Neural cell (in vitro differentiated cells): ENCODE data around the gene KDM1B. TPM values are rescaled to one million over a fixed set of nuclear protein-coding genes. Genes with fewer than 3 reads are reported as not detected.

Experiments
- H2AFZ ChIP-seq: fragments of 200-600, 300-800 bp; sonication (generic), shearing (Covaris generic); 2 replicates; pipeline ENCODE4 v1.6.0; 2014; ENCODE audit warnings: low read depth, mild to moderate bottlenecking, antibody characterized with exemption, low read length, moderate library complexity
- H3F3A ChIP-seq: fragments of 200-600 bp; shearing (Covaris generic); 2 replicates; pipeline ENCODE4 v1.6.1; 2016; ENCODE audit warnings: mild to moderate bottlenecking, moderate library complexity, mixed read lengths, antibody characterized with exemption, low read length; ENCODE audit not compliant: insufficient read depth, poor library complexity, severe bottlenecking
- H3K27ac ChIP-seq: fragments of 200-600, 300-800 bp; sonication (generic), shearing (Covaris generic); 2 replicates; pipeline ENCODE4 v1.5.1; 2014; ENCODE audit warnings: mild to moderate bottlenecking, low read length, moderate library complexity
- H3K27me3 ChIP-seq: fragments of 300-800, 200-600 bp; sonication (generic), shearing (Covaris generic); 2 replicates; pipeline ENCODE4 v1.6.0; 2014; ENCODE audit warnings: mild to moderate bottlenecking, low read depth, low read length, moderate library complexity; ENCODE audit not compliant: insufficient read depth
- H3K36me3 ChIP-seq: fragments of 300-800, 200-600 bp; sonication (generic), shearing (Covaris generic); 2 replicates; pipeline ENCODE4 v1.5.1; 2014; ENCODE audit warnings: mild to moderate bottlenecking, antibody characterized with exemption, low read length, moderate library complexity; ENCODE audit not compliant: insufficient read depth
- H3K4me2 ChIP-seq: fragments of 300-800, 200-600 bp; sonication (generic), shearing (Covaris generic); 2 replicates; pipeline ENCODE4 v1.6.0; 2014; ENCODE audit warnings: mild to moderate bottlenecking, low read length
- H3K4me3 ChIP-seq: fragments of 300-800, 200-600 bp; sonication (generic), shearing (Covaris generic); 2 replicates; pipeline ENCODE4 v1.5.1; 2014; ENCODE audit warnings: mild to moderate bottlenecking, low read length, moderate library complexity
- H3K79me2 ChIP-seq: fragments of 200-600 bp; shearing (Covaris generic); replicated peaks from 2 replicates; pipeline ENCODE4 v1.6.0; 2014; ENCODE audit warnings: mild to moderate bottlenecking, low read length, moderate library complexity; ENCODE audit not compliant: insufficient read depth
- H3K9ac ChIP-seq: fragments of 300-800, 200-600 bp; sonication (generic), shearing (Covaris generic); 2 replicates; pipeline ENCODE4 v1.6.1; 2016; ENCODE audit warnings: mild to moderate bottlenecking, low read length, mixed read lengths
- H3K9me2 ChIP-seq: fragments of 200-600 bp; shearing (Covaris generic); 2 replicates; pipeline ENCODE4 v1.6.1; 2016; ENCODE audit warnings: mild to moderate bottlenecking, low read length, mixed read lengths; ENCODE audit not compliant: insufficient read depth
- H3K9me3 ChIP-seq: fragments of 200-600, 300-800 bp; sonication (generic), shearing (Covaris generic); 2 replicates; pipeline ENCODE4 v1.6.1; 2016; ENCODE audit warnings: mild to moderate bottlenecking, mixed run types, low read length, moderate library complexity, mixed read lengths
- H4K20me1 ChIP-seq: fragments of 200-600 bp; shearing (Covaris generic); 2 replicates; pipeline ENCODE4 v1.6.1; 2016; ENCODE audit warnings: mild to moderate bottlenecking, mixed run types; ENCODE audit not compliant: insufficient read depth
- CTCF ChIP-seq: fragments of 450-650 bp; IDR thresholded peaks from 2 replicates; pipeline ENCODE4 v1.5.1; 2014; ENCODE audit warnings: antibody characterized with exemption, mild to moderate bottlenecking, moderate library complexity; ENCODE audit not compliant: poor library complexity, severe bottlenecking
- EP300 ChIP-seq: fragments of 450-650 bp; conservative IDR thresholded peaks from 2 replicates; pipeline ENCODE4 v1.6.1; 2014; ENCODE audit warnings: antibody characterized with exemption, mild to moderate bottlenecking, moderate library complexity; ENCODE audit not compliant: poor library complexity, severe bottlenecking
- EZH2 ChIP-seq: fragments of 200-600, 300-800 bp; shearing (Covaris generic), sonication (generic); IDR thresholded peaks from 2 replicates; pipeline ENCODE4 v1.6.1; 2014; ENCODE audit warnings: antibody characterized with exemption, low read length, borderline replicate concordance, mild to moderate bottlenecking; ENCODE audit not compliant: insufficient read depth, poor library complexity, severe bottlenecking
- MXI1 ChIP-seq: fragments of 450-650 bp; conservative IDR thresholded peaks from 2 replicates; pipeline ENCODE4 v1.6.1; 2014; ENCODE audit warnings: antibody characterized with exemption, mild to moderate bottlenecking; ENCODE audit not compliant: poor library complexity, severe bottlenecking
- POLR2AphosphoS5 ChIP-seq: IDR thresholded peaks from 2 replicates; pipeline ENCODE4 v1.6.1; 2012
- RAD21 ChIP-seq: fragments of 450-650 bp; conservative IDR thresholded peaks from 2 replicates; pipeline ENCODE4 v1.6.1; 2014; ENCODE audit warnings: antibody characterized with exemption, mild to moderate bottlenecking, moderate library complexity
- REST ChIP-seq: IDR thresholded peaks from 2 replicates; pipeline ENCODE4 v1.6.1; 2012; ENCODE audit warnings: borderline replicate concordance
- SMC3 ChIP-seq: fragments of 450-650 bp; conservative IDR thresholded peaks from 2 replicates; pipeline ENCODE4 v1.6.1; 2014; ENCODE audit warnings: antibody characterized with exemption, mild to moderate bottlenecking, moderate library complexity; ENCODE audit not compliant: poor library complexity
- TAF1 ChIP-seq: IDR thresholded peaks from 2 replicates; pipeline ENCODE4 v1.6.1; 2012; ENCODE audit warnings: low read depth
- polyA plus RNA-seq: library from polyadenylated mRNA; depleted of rRNA; stranded (reverse); fragments of >200 nt; gene quantifications from 2 replicates; pipeline ENCODE4 v1.2.3, GENCODE V29; 2014

KDM1B gene
- polyA plus RNA-seq, 1 donor from 2014 or later, result 24.5 TPM

GRCh38 chr6:18260448-18261106 is 105.4 kb downstream of the KDM1B start:
- H3K9ac ChIP-seq, result no peak overlapping the region
- no peak for TF ChIP-seq EP300
- no peak for TF ChIP-seq POLR2AphosphoS5
- TF ChIP-seq EZH2, result no peak
- TF ChIP-seq TAF1, result no peak
- TF ChIP-seq RAD21, result no peak
- no peak for TF ChIP-seq SMC3
- no peak for TF ChIP-seq REST
- TF ChIP-seq CTCF, result no peak
- no peak for TF ChIP-seq MXI1
- no peaks in the 10 kb centered on the region for H4K20me1 ChIP-seq
- peaks cover 78% of the 10 kb centered on the region for H3K79me2 ChIP-seq
- H3F3A ChIP-seq, result peaks cover 6% of the 10 kb centered on the region
- H3K9me2 ChIP-seq, result no peaks in the 10 kb centered on the region
- peaks cover 8% of the 10 kb centered on the region for H3K36me3 ChIP-seq
- no peaks in the 10 kb centered on the region for H3K9me3 ChIP-seq
- no peak overlapping the region for H2AFZ ChIP-seq
- no peaks in the 10 kb centered on the region for H3K27me3 ChIP-seq
- no peak overlapping the region for H3K4me3 ChIP-seq
- no peak overlapping the region for H3K27ac ChIP-seq
- H3K4me2 ChIP-seq, result no peak overlapping the region

GRCh38 chr6:18261877-18262276 is 106.7 kb downstream of the KDM1B start:
- TF ChIP-seq MXI1, result no peak
- TF ChIP-seq EP300, result no peak
- no peak for TF ChIP-seq SMC3
- TF ChIP-seq CTCF, result no peak
- TF ChIP-seq POLR2AphosphoS5, result no peak
- TF ChIP-seq RAD21, result no peak
- TF ChIP-seq REST, result no peak
- no peak for TF ChIP-seq EZH2
- no peak for TF ChIP-seq TAF1
- H3K4me3 ChIP-seq, result peak overlapping the region; percentile 97

More at GRCh38 chr6:18261877-18262276, 106.7 kb downstream of the KDM1B start:
- H3K36me3 ChIP-seq, result peaks cover 8% of the 10 kb centered on the region
- H3K9ac ChIP-seq, result no peak overlapping the region
- H2AFZ ChIP-seq, result no peak overlapping the region
- no peak overlapping the region for H3K27ac ChIP-seq
- H3F3A ChIP-seq, result peaks cover 6% of the 10 kb centered on the region
- H3K79me2 ChIP-seq, result peaks cover 69% of the 10 kb centered on the region
- H3K4me2 ChIP-seq, result no peak overlapping the region
- H3K27me3 ChIP-seq, result no peaks in the 10 kb centered on the region
- no peaks in the 10 kb centered on the region for H4K20me1 ChIP-seq
- H3K9me3 ChIP-seq, result no peaks in the 10 kb centered on the region
- H3K9me2 ChIP-seq, result no peaks in the 10 kb centered on the region
